Measurements from ENCODE around the gene USF2. TPM values are rescaled to one million over a fixed set of nuclear protein-coding genes. Genes with fewer than 3 reads are reported as not detected.
"Not testable (repeated sequence)": the region's sequence is repeated elsewhere in the genome, so short reads cannot be mapped to it uniquely, and the experiment has no call there.

The USF2 gene
- total and polyA plus RNA-seq, 10 of the 15 experiments (the other 5 are each of a cell fraction or from before 2014, with no cell fraction given) = 0.56 to 157 (median 65.5) TPM

- TF ChIP-seq SUZ12 (IDR thresholded peaks at IDR 0.05; ENCODE audit: unreplicated experiment) (no peak), MYC (IDR thresholded peaks at IDR 0.05; ENCODE audit: insufficient read depth, insufficient read length, insufficient replicate concordance, low read length, severe bottlenecking) (no peak), ELK1 (IDR thresholded peaks at IDR 0.05; ENCODE audit: low read depth, low read length) (no peak), NBN (IDR thresholded peaks at IDR 0.05) (no peak), KLF5 (IDR thresholded peaks at IDR 0.05; ENCODE audit: partially characterized antibody) (no peak), RBBP5 (conservative IDR thresholded peaks at IDR 0.05) (no peak), BHLHE40 (IDR thresholded peaks at IDR 0.05; ENCODE audit: borderline replicate concordance in 1 of 2, low read depth in 2 of 2, low read length in 1 of 2) (no peak), EGR1 (IDR thresholded peaks at IDR 0.05; ENCODE audit: borderline replicate concordance in 1 of 2, low read depth in 2 of 2, low read length in 2 of 2) (no peak), CHD2 (IDR thresholded peaks at IDR 0.05; ENCODE audit: borderline replicate concordance, low read depth, low read length) (no peak), PKNOX1 (IDR thresholded peaks at IDR 0.05) (no peak)
These were observed 16.3 kb downstream of the USF2 start (continued) for GRCh38 chr19:35285095-35285449.

- DNase-seq (ENCODE audit: low read depth, low spot score); ATAC-seq; in situ Hi-C loops (cut with MboI); H3K4me3 ChIP-seq; CTCF ChIA-PET; FAIRE-seq; H3K27me3 ChIP-seq (replicated peaks in 1 of 2; ENCODE audit: control insufficient read depth in 2 of 2, insufficient read depth in 2 of 2, low read length in 1 of 2); H3K9me3 ChIP-seq (replicated peaks; ENCODE audit: control insufficient read depth, insufficient read depth, low read length); H3K9ac ChIP-seq (ENCODE audit: control insufficient read depth, insufficient read depth, low read length); H2AFZ ChIP-seq (ENCODE audit: control insufficient read depth, low read depth, low read length); H4K20me1 ChIP-seq (ENCODE audit: control insufficient read depth, insufficient read depth); RAD21 ChIA-PET (ENCODE audit: unreplicated experiment); H3K79me2 ChIP-seq (ENCODE audit: control insufficient read depth, insufficient read depth, low read length); H3K27ac ChIP-seq (ENCODE audit: control insufficient read depth, insufficient read depth); intact Hi-C loops (cut with micrococcal nuclease; ENCODE audit: unreplicated experiment); H3K4me2 ChIP-seq (ENCODE audit: control insufficient read depth, insufficient read depth); BruUV-seq (replicated peaks); H3K36me3 ChIP-seq (ENCODE audit: control insufficient read depth in 2 of 2, insufficient read depth in 2 of 2, low read length in 1 of 2): not testable (repeated sequence)
- peaks cover 11% of the 10 kb centered on the region for H3K4me1 ChIP-seq (ENCODE audit: control insufficient read depth, insufficient read depth, low read length)
- POLR2A ChIA-PET = interaction anchor here (0.6 to 0.7 kb wide), 2 partner anchors 9 to 171 kb away, joined by 5 read pairs; no protein-coding TSS in a partner anchor
- SMC1A ChIA-PET (ENCODE audit: uncharacterized antibody, unreplicated experiment) = interaction anchor here (1.0 kb wide), 1 partner anchor 47 kb away, joined by 3 read pairs; no protein-coding TSS in a partner anchor
- WGBS (ENCODE audit: insufficient coverage, insufficient replicate concordance, low lambda C conversion rate, missing lambda C conversion rate) = 80% methylated on average over 3 of the region's 3 CpGs
These were observed 16.7 kb downstream of the USF2 start for GRCh38 chr19:35285465-35285864.

GRCh38 chr19:35286101-35286500 lies 17.3 kb downstream of the USF2 start:
- in situ Hi-C loops (cut with MboI); H3K36me3 ChIP-seq (ENCODE audit: control insufficient read depth in 2 of 2, insufficient read depth in 2 of 2, low read length in 1 of 2); H3K79me2 ChIP-seq (ENCODE audit: control insufficient read depth, insufficient read depth, low read length); H3K4me2 ChIP-seq (ENCODE audit: control insufficient read depth, insufficient read depth); FAIRE-seq; SMC1A ChIA-PET (ENCODE audit: uncharacterized antibody, unreplicated experiment); RAD21 ChIA-PET (ENCODE audit: unreplicated experiment); H4K20me1 ChIP-seq (ENCODE audit: control insufficient read depth, insufficient read depth); H3K4me1 ChIP-seq (ENCODE audit: control insufficient read depth, insufficient read depth, low read length); H2AFZ ChIP-seq (ENCODE audit: control insufficient read depth, low read depth, low read length); BruUV-seq (replicated peaks); H3K4me3 ChIP-seq; CTCF ChIA-PET; H3K9me3 ChIP-seq (replicated peaks; ENCODE audit: control insufficient read depth, insufficient read depth, low read length); DNase-seq (ENCODE audit: low read depth, low spot score); H3K27me3 ChIP-seq (replicated peaks in 1 of 2; ENCODE audit: control insufficient read depth in 2 of 2, insufficient read depth in 2 of 2, low read length in 1 of 2); ATAC-seq; H3K27ac ChIP-seq (ENCODE audit: control insufficient read depth, insufficient read depth); H3K9ac ChIP-seq (ENCODE audit: control insufficient read depth, insufficient read depth, low read length); intact Hi-C loops (cut with micrococcal nuclease; ENCODE audit: unreplicated experiment): not testable (repeated sequence)
- 57% methylated on average over 5 of the region's 5 CpGs for WGBS (ENCODE audit: insufficient coverage, insufficient replicate concordance, low lambda C conversion rate, missing lambda C conversion rate)
- POLR2A ChIA-PET = interaction anchor here (0.6 to 1.3 kb wide), 3 partner anchors 10 to 171 kb away, joined by 3 to 5 read pairs (median 5); no protein-coding TSS in a partner anchor
